HFF-Myc (cell line): ENCODE results near the gene P3H2.

Experiments
- DNase-seq: peaks from one replicate; pipeline ENCODE4 v3.0.0-alpha.2; 2011; ENCODE audit warnings: low read depth; ENCODE audit errors: extremely low read depth
- H3K4me3 ChIP-seq: replicated peaks from 2 replicates; pipeline ENCODE4 v1.5.1; 2011; ENCODE audit warnings: low read depth, mild to moderate bottlenecking, control low read depth, low read length
- CTCF ChIP-seq: IDR thresholded peaks from 2 replicates; pipeline ENCODE4 v1.5.1; 2012; ENCODE audit warnings: mild to moderate bottlenecking, low read depth, low read length, control low read depth; ENCODE audit errors: missing control alignments

Gene P3H2

GRCh38 chr3:189954733-189955665, 165.7 kb downstream of the P3H2 start:
- TF ChIP-seq CTCF, result no peak
- DNase-seq, result no peak
- H3K4me3 ChIP-seq, result no peak overlapping the region

- TF ChIP-seq CTCF, result no peak
- DNase-seq, result no peak
- H3K4me3 ChIP-seq, result no peak overlapping the region
These were observed 167.1 kb downstream of the P3H2 start for GRCh38 chr3:189953551-189953950.

- TF ChIP-seq CTCF, result no peak
- no peak overlapping the region for H3K4me3 ChIP-seq
- no peak for DNase-seq
These were observed 168.4 kb downstream of the P3H2 start for GRCh38 chr3:189952272-189952671.

- DNase-seq, result no peak
- TF ChIP-seq CTCF, result no peak
These were observed 170.4 kb downstream of the P3H2 start for GRCh38 chr3:189950258-189950657.

GRCh38 chr3:189949580-189949979, 171.1 kb downstream of the P3H2 start:
- no peak for TF ChIP-seq CTCF
- no peak overlapping the region for H3K4me3 ChIP-seq
- no peak for DNase-seq

More at GRCh38 chr3:189950258-189950657, 170.4 kb downstream of the P3H2 start:
- H3K4me3 ChIP-seq, result no peak overlapping the region

GRCh38 chr3:189948724-189949045, 172.0 kb downstream of the P3H2 start:
- H3K4me3 ChIP-seq, result no peak overlapping the region
- no peak for TF ChIP-seq CTCF
- no peak for DNase-seq
